K562 (cell line): ENCODE data around the gene NUCKS1.

Experiments used
- CAMTA2 ChIP-seq: fragments of 250-450 bp; sonication (Bioruptor Pico); conservative IDR thresholded peaks from 2 replicates; pipeline ENCODE4 v1.5.1; 2022
- CTCF ChIP-seq, 3 experiments: IDR thresholded peaks in 2 of 3; conservative IDR thresholded peaks in 1 of 3; 2 replicates each; pipeline ENCODE4 v1.5.1; 2011 to 2012; ENCODE audit warnings: low read length in 3 of 3, mild to moderate bottlenecking in 3 of 3, control low read depth in 2 of 3, improper control_type of control experiment in 1 of 3, inconsistent platforms in 1 of 3, low read depth in 1 of 3, mixed read lengths in 1 of 3, moderate library complexity in 1 of 3; ENCODE audit not compliant: insufficient read depth in 2 of 3
- EGR1 ChIP-seq: fragments of 450-650 bp; conservative IDR thresholded peaks from 2 replicates; pipeline ENCODE4 v1.6.1; 2017; ENCODE audit warnings: mild to moderate bottlenecking
- FOXK2 ChIP-seq, 2 experiments: fragments of 450-650 bp; IDR thresholded peaks in 1 of 2; conservative IDR thresholded peaks in 1 of 2; 2 replicates each; pipeline ENCODE4 v1.6.1; 2016; ENCODE audit warnings: low read depth in 2 of 2, mild to moderate bottlenecking in 1 of 2
- MAFK ChIP-seq: IDR thresholded peaks from 2 replicates; pipeline ENCODE4 v1.6.1; 2011; ENCODE audit warnings: low read length, improper control_type of control experiment
- NR1H2 ChIP-seq: sonication (generic); formaldehyde crosslinking; IDR thresholded peaks from 2 replicates; pipeline ENCODE4 v1.4.0; 2020; ENCODE audit warnings: mild to moderate bottlenecking, missing genetic modification reagents
- NRF1 ChIP-seq, 2 experiments: fragments of 450-650 bp; IDR thresholded peaks in 1 of 2; conservative IDR thresholded peaks in 1 of 2; 2 replicates each; pipeline ENCODE4 v1.6.1; 2014; ENCODE audit warnings: mild to moderate bottlenecking in 2 of 2
- PYGO2 ChIP-seq: fragments of 450-650 bp; IDR thresholded peaks from 2 replicates; pipeline ENCODE4 v1.6.1; 2016; ENCODE audit warnings: mild to moderate bottlenecking, missing genetic modification characterization, moderate library complexity, missing compliant biosample characterization
- TBP ChIP-seq: optimal IDR thresholded peaks from 2 replicates; pipeline ENCODE3; 2011; ENCODE audit warnings: low read depth, low read length, improper control_type of control experiment

DNA sequence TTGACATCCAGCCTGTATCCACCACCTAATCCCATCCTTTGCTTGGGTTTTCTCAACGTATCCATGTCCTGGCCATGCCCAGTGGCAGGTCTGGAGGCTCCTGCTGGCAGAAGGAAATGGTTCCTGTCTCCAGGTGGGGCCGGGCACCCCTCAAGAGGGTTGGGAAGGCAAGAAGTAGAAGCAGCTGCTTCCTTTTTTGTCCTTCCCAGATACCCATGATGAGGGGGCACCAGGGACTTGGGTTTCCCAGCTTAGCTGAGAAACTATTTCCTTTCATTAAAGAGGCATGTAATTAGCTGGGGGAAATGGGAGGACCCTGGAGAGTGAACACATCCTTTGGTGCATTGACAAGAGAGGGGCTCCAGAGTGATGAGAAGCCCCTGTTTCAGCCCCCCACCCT lies 48.6 kb downstream of the NUCKS1 start:
- TF ChIP-seq PYGO2 (tag) (no peak), FOXK2 (conservative IDR thresholded peaks at IDR 0.05 in 1 of 2, IDR thresholded peaks at IDR 0.05 in 1 of 2; ENCODE audit: low read depth in 2 of 2) (no peak), TBP (no peak), MAFK (no peak), NRF1 (conservative IDR thresholded peaks at IDR 0.05 in 1 of 2, IDR thresholded peaks at IDR 0.05 in 1 of 2) (no peak), EGR1 (no peak), CTCF (IDR thresholded peaks at IDR 0.05 in 2 of 3, conservative IDR thresholded peaks at IDR 0.05 in 1 of 3; ENCODE audit: insufficient read depth in 2 of 3, low read depth in 1 of 3, low read length in 3 of 3) (no peak), CAMTA2 (CRISPR knock-in tag) (no peak), NR1H2 (no peak)
